Sigmoid colon (tissue), 4 donors: Measurements from ENCODE around the gene UROD.

Experiments used
- CTCF ChIP-seq, 4 experiments: fragments of 450-650 bp in 3 of 4; fragments of 200-600 bp in 1 of 4; IDR thresholded peaks; one replicate each; pipeline ENCODE4 v1.5.1; 2016 to 2019; ENCODE audit warnings: antibody characterized with exemption in 4 of 4, mild to moderate bottlenecking in 3 of 4, moderate library complexity in 2 of 4
- EP300 ChIP-seq, 4 donors: sonication (generic); formaldehyde crosslinking; IDR thresholded peaks; one replicate each; pipeline ENCODE4 v1.6.1; 2017; ENCODE audit warnings: antibody characterized with exemption in 4 of 4
- POLR2A ChIP-seq, 2 donors: fragments of 450-650 bp; IDR thresholded peaks; one replicate each; pipeline ENCODE4 v1.6.1; 2016; ENCODE audit warnings: antibody characterized with exemption in 2 of 2, mild to moderate bottlenecking in 2 of 2, moderate library complexity in 2 of 2
- POLR2AphosphoS5 ChIP-seq, 4 donors: sonication (generic); formaldehyde crosslinking; IDR thresholded peaks; one replicate each; pipeline ENCODE4 v1.6.1; 2017; ENCODE audit warnings: antibody characterized with exemption in 4 of 4

GRCh38 chr1:44976252-44976651, 35.8 kb upstream of the UROD start:
- TF ChIP-seq EP300 (IDR thresholded peaks at IDR 0.05) (no peak), CTCF (IDR thresholded peaks at IDR 0.05) (no peak), POLR2A (IDR thresholded peaks at IDR 0.05) (no peak), POLR2AphosphoS5 (IDR thresholded peaks at IDR 0.05) (no peak)
